Right renal pelvis (tissue), 4 donors: ENCODE results near the gene USP38. TPM values are rescaled to one million over a fixed set of nuclear protein-coding genes. Genes with fewer than 3 reads are reported as not detected.
"Not testable (repeated sequence)": the region's sequence is repeated elsewhere in the genome, so short reads cannot be mapped to it uniquely, and the experiment has no call there.

ENCODE experiments used
- DNase-seq, 4 donors: peaks; one replicate each; pipeline ENCODE4 v3.0.0-alpha.2; 2013; ENCODE audit warnings: low read depth in 4 of 4, low spot score in 3 of 4, missing footprints in 1 of 4
- polyA plus RNA-seq, 4 donors: library from polyadenylated mRNA; unstranded; fragments of 120-200 nt; gene quantifications; one replicate each; pipeline ENCODE4 v1.2.1, GENCODE V29; 2013; ENCODE audit not compliant: insufficient read length in 4 of 4

USP38 gene
- polyA plus RNA-seq, 4 donors = 23.4 to 28.1 (median 26.3) TPM

- DNase-seq = no peak
Measured at GRCh38 chr4:143202824-143203223, 18.1 kb downstream of the USP38 start.

- DNase-seq = no peak
Measured at GRCh38 chr4:143203577-143203976, 18.9 kb downstream of the USP38 start.

- no peak for DNase-seq
Measured at GRCh38 chr4:143207555-143207954, 22.8 kb downstream of the USP38 start.

GRCh38 chr4:143212566-143212965 lies 27.8 kb downstream of the USP38 start:
- DNase-seq = no peak

- no peak for DNase-seq
Measured at GRCh38 chr4:143215873-143216272, 31.2 kb downstream of the USP38 start.

- DNase-seq = no peak
Measured at GRCh38 chr4:143224255-143224654, 39.5 kb downstream of the USP38 start.

GRCh38 chr4:143225167-143225566 lies 40.5 kb downstream of the USP38 start:
- no peak for DNase-seq

- no peak for DNase-seq
Measured at GRCh38 chr4:143230683-143231082, 46.0 kb downstream of the USP38 start.

GRCh38 chr4:143232277-143232676 lies 47.6 kb downstream of the USP38 start:
- DNase-seq = no peak

- DNase-seq = no peak
Measured at GRCh38 chr4:143234153-143234552, 49.4 kb downstream of the USP38 start.

- not testable (repeated sequence) for DNase-seq
Measured at GRCh38 chr4:143237195-143237594, 52.5 kb downstream of the USP38 start.

GRCh38 chr4:143240939-143241679 lies 56.4 kb downstream of the USP38 start:
- DNase-seq = no peak

- DNase-seq = no peak
Measured at GRCh38 chr4:143241892-143242291, 57.2 kb downstream of the USP38 start.

GRCh38 chr4:143243041-143243440 lies 58.3 kb downstream of the USP38 start:
- DNase-seq = no peak

- DNase-seq = no peak
Measured at GRCh38 chr4:143246977-143247376, 62.3 kb downstream of the USP38 start.

- DNase-seq = no peak
Measured at GRCh38 chr4:143247866-143248265, 63.1 kb downstream of the USP38 start.

GRCh38 chr4:143248827-143249226 lies 64.1 kb downstream of the USP38 start:
- DNase-seq = no peak

GRCh38 chr4:143250617-143251016 lies 65.9 kb downstream of the USP38 start:
- DNase-seq = no peak

GRCh38 chr4:143251348-143251747 lies 66.6 kb downstream of the USP38 start:
- no peak for DNase-seq

GRCh38 chr4:143251779-143252178 lies 67.1 kb downstream of the USP38 start:
- DNase-seq = no peak

GRCh38 chr4:143252478-143252877 lies 67.8 kb downstream of the USP38 start:
- DNase-seq = no peak

- DNase-seq = no peak
Measured at GRCh38 chr4:143253166-143253565, 68.4 kb downstream of the USP38 start.
